ENCODE data around the gene PVR.
"Not testable (repeated sequence)": the region's sequence is repeated elsewhere in the genome, so short reads cannot be mapped to it uniquely, and the experiment has no call there.

- not testable (repeated sequence) for TF ChIP-seq CTCF (IDR thresholded peaks at IDR 0.05 in 2 of 3, conservative IDR thresholded peaks at IDR 0.05 in 1 of 3; ENCODE audit: control insufficient read depth in 2 of 3, extremely low read depth in 1 of 3, insufficient read depth in 1 of 3, low read depth in 3 of 3, low read length in 3 of 3); CEBPB (IDR thresholded peaks at IDR 0.05; ENCODE audit: borderline replicate concordance in 1 of 2, low read depth in 2 of 2, low read length in 2 of 2); IKZF2 (IDR thresholded peaks at IDR 0.05); EZH2 (IDR thresholded peaks at IDR 0.05; ENCODE audit: borderline replicate concordance, control insufficient read depth, low read depth, low read length); ZNF592 (IDR thresholded peaks at IDR 0.05); CBFB (IDR thresholded peaks at IDR 0.05; ENCODE audit: low read depth); CBX5 (IDR thresholded peaks at IDR 0.05; ENCODE audit: low read depth)
Observed at GRCh38 chr19:44709434-44710266, 65.9 kb downstream of the PVR start.
